SU-DHL-6 (cell line): Measurements from ENCODE around the gene OVOL3.

Experiments
- EZH2phosphoT487 ChIP-seq: fragments of 200-600 bp; sonication (generic), shearing (Covaris generic); conservative IDR thresholded peaks from 2 replicates; pipeline ENCODE4 v1.6.1; 2018; ENCODE audit warnings: mild to moderate bottlenecking, antibody characterized with exemption, low read length, moderate library complexity, mixed read lengths
- TF ChIP-seq, protein P1 (sequence below): fragments of 200-600 bp; sonication (generic); IDR thresholded peaks from one replicate; pipeline ENCODE4 v1.5.1; 2017; ENCODE audit warnings: antibody characterized with exemption, mild to moderate bottlenecking, low read length, moderate library complexity; ENCODE audit not compliant: insufficient read depth, poor library complexity, severe bottlenecking

DNA sequence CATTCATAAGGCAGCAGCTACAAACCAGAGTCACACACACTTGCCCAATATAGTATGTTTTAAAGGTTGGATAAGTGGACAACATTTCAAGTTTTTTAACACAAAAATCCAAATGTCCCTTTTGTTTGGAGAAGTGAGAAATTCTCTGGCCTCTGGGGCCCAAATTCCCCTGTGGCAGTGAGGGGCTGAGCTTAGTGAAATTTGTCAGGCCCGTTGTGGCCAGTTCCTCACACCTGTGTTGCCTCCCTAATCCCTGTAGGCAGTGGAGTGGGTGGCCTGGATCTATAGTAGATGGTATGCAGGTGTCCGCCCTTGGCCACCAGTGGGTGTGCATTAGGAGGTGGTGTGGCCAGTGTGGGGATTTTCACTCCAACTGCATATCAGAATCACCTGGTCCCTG is 49.6 kb upstream of the OVOL3 start:
- TF ChIP-seq, protein P1, sequence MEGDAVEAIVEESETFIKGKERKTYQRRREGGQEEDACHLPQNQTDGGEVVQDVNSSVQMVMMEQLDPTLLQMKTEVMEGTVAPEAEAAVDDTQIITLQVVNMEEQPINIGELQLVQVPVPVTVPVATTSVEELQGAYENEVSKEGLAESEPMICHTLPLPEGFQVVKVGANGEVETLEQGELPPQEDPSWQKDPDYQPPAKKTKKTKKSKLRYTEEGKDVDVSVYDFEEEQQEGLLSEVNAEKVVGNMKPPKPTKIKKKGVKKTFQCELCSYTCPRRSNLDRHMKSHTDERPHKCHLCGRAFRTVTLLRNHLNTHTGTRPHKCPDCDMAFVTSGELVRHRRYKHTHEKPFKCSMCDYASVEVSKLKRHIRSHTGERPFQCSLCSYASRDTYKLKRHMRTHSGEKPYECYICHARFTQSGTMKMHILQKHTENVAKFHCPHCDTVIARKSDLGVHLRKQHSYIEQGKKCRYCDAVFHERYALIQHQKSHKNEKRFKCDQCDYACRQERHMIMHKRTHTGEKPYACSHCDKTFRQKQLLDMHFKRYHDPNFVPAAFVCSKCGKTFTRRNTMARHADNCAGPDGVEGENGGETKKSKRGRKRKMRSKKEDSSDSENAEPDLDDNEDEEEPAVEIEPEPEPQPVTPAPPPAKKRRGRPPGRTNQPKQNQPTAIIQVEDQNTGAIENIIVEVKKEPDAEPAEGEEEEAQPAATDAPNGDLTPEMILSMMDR = no peak
- no peak for TF ChIP-seq EZH2phosphoT487
